Neural progenitor cell (in vitro differentiated cells): Measurements from ENCODE around the gene EIF3I.

Experiments
- CTCF ChIP-seq: fragments of 200-600 bp; sonication (generic); IDR thresholded peaks from 2 replicates; pipeline ENCODE4 v1.5.1; 2017; ENCODE audit warnings: antibody characterized with exemption, mild to moderate bottlenecking
- EZH2 ChIP-seq: fragments of 200-600 bp; sonication (generic); IDR thresholded peaks from 2 replicates; pipeline ENCODE4 v1.6.1; 2017; ENCODE audit warnings: antibody characterized with exemption, mild to moderate bottlenecking, moderate library complexity

GRCh38 chr1:32247452-32247851, 25.2 kb downstream of the EIF3I start:
- TF ChIP-seq EZH2 (no peak), CTCF (no peak)
